IMR-90 (cell line): ENCODE measurements around the gene CIDEC.

Source experiments
- BHLHE40 ChIP-seq: fragments of 150-350 bp; IDR thresholded peaks from 2 replicates; pipeline ENCODE4 v1.6.1; 2016; ENCODE audit warnings: mild to moderate bottlenecking, low read depth, low read length
- FOS ChIP-seq: fragments of 150-350 bp; IDR thresholded peaks from 2 replicates; pipeline ENCODE4 v1.6.1; 2016; ENCODE audit warnings: low read depth, low read length
- POLR2A ChIP-seq: IDR thresholded peaks from 2 replicates; pipeline ENCODE4 v1.6.1; 2012; ENCODE audit warnings: mild to moderate bottlenecking, low read depth, low read length
- SMC3 ChIP-seq: fragments of 150-350 bp; IDR thresholded peaks from 2 replicates; pipeline ENCODE4 v1.6.1; 2016; ENCODE audit warnings: low read depth, mild to moderate bottlenecking, antibody characterized with exemption, low read length, moderate library complexity
- TF ChIP-seq, protein P1 (sequence below): conservative IDR thresholded peaks from 2 replicates; pipeline ENCODE4 v1.5.1; 2012; ENCODE audit warnings: mild to moderate bottlenecking, low read depth, low read length, improper control_type of control experiment

DNA sequence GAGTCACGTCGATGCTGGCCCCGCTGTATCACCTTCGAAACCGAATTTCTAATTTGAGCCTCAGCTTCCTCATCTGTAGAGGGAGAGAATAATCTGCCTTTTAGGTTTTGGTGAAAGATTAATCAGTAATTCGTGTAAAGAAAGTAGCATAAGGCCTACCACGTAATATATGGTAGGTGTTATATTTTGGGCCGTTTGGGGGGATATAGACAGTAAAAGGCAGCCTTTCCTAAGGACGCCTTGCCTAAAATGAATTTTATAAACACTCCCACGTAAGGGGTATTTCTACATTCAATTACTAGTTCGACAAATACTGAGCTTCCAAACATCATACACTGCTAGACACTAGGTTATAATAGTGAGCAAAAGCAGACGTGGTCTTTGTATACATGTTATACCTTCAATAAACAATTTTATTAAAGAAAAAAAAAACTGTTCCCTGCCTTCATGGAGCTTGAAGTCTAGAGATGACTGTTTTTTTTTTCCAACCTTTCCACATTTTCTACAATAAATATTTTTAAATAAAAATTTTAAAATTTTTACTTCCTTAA, 11.1 kb upstream of the CIDEC start:
- no peak for TF ChIP-seq SMC3
- TF ChIP-seq, protein P1, sequence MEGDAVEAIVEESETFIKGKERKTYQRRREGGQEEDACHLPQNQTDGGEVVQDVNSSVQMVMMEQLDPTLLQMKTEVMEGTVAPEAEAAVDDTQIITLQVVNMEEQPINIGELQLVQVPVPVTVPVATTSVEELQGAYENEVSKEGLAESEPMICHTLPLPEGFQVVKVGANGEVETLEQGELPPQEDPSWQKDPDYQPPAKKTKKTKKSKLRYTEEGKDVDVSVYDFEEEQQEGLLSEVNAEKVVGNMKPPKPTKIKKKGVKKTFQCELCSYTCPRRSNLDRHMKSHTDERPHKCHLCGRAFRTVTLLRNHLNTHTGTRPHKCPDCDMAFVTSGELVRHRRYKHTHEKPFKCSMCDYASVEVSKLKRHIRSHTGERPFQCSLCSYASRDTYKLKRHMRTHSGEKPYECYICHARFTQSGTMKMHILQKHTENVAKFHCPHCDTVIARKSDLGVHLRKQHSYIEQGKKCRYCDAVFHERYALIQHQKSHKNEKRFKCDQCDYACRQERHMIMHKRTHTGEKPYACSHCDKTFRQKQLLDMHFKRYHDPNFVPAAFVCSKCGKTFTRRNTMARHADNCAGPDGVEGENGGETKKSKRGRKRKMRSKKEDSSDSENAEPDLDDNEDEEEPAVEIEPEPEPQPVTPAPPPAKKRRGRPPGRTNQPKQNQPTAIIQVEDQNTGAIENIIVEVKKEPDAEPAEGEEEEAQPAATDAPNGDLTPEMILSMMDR, result no peak
- no peak for TF ChIP-seq BHLHE40
- TF ChIP-seq FOS, result no peak
- no peak for TF ChIP-seq POLR2A
